ENCODE measurements around the gene STK32B. TPM values are rescaled to one million over a fixed set of nuclear protein-coding genes. Genes with fewer than 3 reads are reported as not detected.
"Not testable (repeated sequence)": the region's sequence is repeated elsewhere in the genome, so short reads cannot be mapped to it uniquely, and the experiment has no call there.

Gene STK32B
- total RNA-seq, 2 donors from 2014 or later = not detected

DNA sequence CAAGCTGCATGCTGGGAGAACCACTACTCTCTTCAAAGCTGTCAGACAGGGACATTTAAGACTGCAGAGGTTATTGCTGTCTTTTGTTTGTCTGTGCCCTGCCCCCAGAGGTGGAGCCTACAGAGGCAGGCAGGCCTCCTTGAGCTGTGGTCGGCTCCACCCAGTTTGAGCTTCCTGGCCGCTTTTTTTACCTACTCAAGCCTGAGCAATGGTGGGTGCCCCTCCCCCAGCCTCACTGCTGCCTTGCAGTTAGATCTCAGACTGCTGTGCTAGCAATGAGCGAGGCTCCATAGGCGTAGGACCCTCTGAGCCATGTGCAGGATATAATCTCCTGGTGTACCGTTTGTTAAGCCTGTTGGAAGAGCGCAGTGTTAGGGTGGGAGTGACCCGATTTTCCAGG lies 195.8 kb downstream of the STK32B start:
- H3K27me3 Mint-ChIP-seq = peaks cover 5 to 26% of the 10 kb centered on the region in 2 donors
- H3K36me3 Mint-ChIP-seq; H3K4me1 Mint-ChIP-seq (ENCODE audit: low read depth in 2 of 2); DNase-seq (ENCODE audit: low spot score); H3K27ac Mint-ChIP-seq; H3K9me3 Mint-ChIP-seq; H3K4me3 Mint-ChIP-seq; ATAC-seq: not testable (repeated sequence)

DNA sequence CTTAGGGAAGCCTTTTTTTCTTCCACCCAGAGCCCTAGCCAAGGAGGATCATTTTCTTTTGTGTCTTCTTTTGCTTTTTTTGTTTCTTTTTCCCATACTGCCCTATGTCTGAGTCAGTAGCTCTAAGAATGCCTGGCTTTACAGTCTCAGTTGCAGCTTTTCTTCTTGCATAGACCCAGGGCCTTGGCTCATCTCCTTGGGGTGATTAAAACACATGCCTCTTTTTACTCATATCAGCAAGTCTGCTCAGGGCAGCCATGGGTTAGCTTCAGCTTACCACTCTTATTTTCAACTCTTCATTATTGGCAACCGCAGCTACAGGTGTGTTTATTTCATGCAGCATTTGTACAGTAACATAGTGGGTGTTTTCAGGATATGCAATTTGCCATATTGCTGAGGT lies 196.5 kb downstream of the STK32B start:
- no peaks in the 10 kb centered on the region for H3K4me1 Mint-ChIP-seq (ENCODE audit: low read depth in 2 of 2)
- H3K9me3 Mint-ChIP-seq = no peaks in the 10 kb centered on the region
- H3K36me3 Mint-ChIP-seq = no peaks in the 10 kb centered on the region
- H3K4me3 Mint-ChIP-seq = no peak overlapping the region
- DNase-seq (ENCODE audit: low spot score) (no peak), ATAC-seq (no peak)
- peaks cover 5 to 31% of the 10 kb centered on the region in 2 donors for H3K27me3 Mint-ChIP-seq
- H3K27ac Mint-ChIP-seq = no peak overlapping the region

DNA sequence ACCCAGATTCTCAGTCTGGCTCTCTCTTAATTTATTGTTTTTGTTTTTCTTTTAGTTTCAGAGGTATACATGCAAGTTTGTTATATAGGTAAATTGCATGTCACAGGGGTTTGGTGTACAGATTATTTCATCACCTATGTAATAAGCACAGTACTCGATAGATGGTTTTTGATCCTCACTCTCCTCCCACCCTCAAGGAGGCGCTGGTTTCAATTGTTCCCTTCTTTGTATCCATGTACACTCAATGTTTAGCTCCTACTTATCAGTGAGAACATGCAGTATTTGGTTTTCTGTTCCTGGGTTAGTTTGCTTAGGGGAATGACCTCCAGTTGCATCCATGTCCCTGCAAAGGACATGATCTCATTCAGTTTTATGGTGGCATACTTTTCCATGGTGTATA lies 198.4 kb downstream of the STK32B start:
- Mint-ChIP-seq H3K9me3 (no peaks in the 10 kb centered on the region), H3K4me3 (no peak overlapping the region), H3K27me3 (peaks cover 3 to 31% of the 10 kb centered on the region in 2 donors), H3K4me1 (ENCODE audit: low read depth in 2 of 2) (no peaks in the 10 kb centered on the region), H3K27ac (no peak overlapping the region), H3K36me3 (no peaks in the 10 kb centered on the region)
- DNase-seq (ENCODE audit: low spot score) (no peak), ATAC-seq (no peak)

DNA sequence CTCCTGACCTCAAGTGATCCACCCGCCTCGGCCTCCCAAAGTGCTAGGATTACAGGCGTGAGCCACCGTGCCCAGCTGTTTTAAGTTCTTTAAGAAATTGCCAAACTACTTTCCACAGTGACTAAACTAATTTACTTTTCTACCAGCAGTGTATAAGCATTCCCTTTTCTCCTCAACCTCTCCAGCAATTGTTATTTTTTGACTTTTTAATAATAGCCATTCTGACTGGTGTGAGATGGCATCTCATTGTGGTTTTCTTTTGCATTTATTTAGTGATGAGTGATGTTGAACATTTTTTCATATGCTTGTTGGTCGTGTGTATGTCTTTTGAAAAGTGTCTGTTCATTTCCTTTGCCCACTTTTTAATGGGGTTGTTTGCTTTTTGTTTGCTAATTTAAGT lies 199.3 kb downstream of the STK32B start:
- not testable (repeated sequence) for DNase-seq (ENCODE audit: low spot score); H3K4me3 Mint-ChIP-seq; H3K9me3 Mint-ChIP-seq; H3K36me3 Mint-ChIP-seq; H3K4me1 Mint-ChIP-seq (ENCODE audit: low read depth in 2 of 2); ATAC-seq; H3K27ac Mint-ChIP-seq
- peaks cover 0 to 31% of the 10 kb centered on the region in 2 donors for H3K27me3 Mint-ChIP-seq

DNA sequence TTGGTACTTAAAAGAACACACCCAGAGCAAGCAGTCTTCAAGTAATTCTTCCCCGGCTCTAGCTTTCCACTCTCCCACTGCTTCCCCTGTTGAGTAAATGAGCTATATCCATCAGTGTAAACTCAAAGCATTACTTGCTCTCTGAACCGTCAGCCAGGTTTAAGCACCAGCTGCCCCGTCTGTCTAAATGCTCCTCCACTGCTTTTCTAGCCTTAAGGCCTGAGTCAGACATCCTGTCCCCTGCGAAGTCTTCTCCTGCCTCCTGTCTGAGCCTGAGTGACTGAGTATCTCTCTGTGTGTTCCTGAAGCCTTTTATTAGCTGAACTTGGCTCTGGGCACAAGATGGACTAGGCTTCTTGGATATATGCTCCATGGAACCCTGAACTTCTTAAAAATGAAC lies 205.1 kb downstream of the STK32B start:
- Mint-ChIP-seq H3K36me3 (no peaks in the 10 kb centered on the region), H3K27me3 (peaks cover 10 to 20% of the 10 kb centered on the region in 2 donors), H3K4me1 (ENCODE audit: low read depth in 2 of 2) (no peaks in the 10 kb centered on the region), H3K4me3 (no peak overlapping the region), H3K27ac (no peak overlapping the region), H3K9me3 (no peaks in the 10 kb centered on the region)
- no peak for ATAC-seq
- no peak for DNase-seq (ENCODE audit: low spot score)

DNA sequence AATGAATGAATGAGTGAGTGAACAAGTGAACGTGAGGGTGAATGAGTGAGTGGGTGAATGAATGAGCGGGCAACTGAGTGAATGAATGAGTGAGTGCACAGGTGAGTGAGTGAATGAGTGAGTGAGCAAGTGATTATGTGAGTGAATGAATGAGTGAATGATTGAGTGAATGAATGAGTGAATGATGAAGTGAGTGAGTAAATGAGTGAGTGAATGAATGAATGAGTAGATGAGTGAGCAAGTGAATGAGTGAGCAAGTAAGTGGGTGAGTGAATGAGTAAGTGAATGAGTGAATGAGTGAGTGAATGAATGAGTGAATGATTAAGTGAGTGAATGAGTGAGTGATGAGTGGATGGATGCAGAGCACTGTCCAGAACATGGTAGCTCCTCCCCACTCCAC lies 205.8 kb downstream of the STK32B start:
- H3K27ac Mint-ChIP-seq = no peak overlapping the region
- no peaks in the 10 kb centered on the region for H3K36me3 Mint-ChIP-seq
- H3K4me1 Mint-ChIP-seq (ENCODE audit: low read depth in 2 of 2) = no peaks in the 10 kb centered on the region
- no peak overlapping the region for H3K4me3 Mint-ChIP-seq
- ATAC-seq (no peak), DNase-seq (ENCODE audit: low spot score) (no peak)
- peaks cover 10 to 20% of the 10 kb centered on the region in 2 donors for H3K27me3 Mint-ChIP-seq
- no peaks in the 10 kb centered on the region for H3K9me3 Mint-ChIP-seq

DNA sequence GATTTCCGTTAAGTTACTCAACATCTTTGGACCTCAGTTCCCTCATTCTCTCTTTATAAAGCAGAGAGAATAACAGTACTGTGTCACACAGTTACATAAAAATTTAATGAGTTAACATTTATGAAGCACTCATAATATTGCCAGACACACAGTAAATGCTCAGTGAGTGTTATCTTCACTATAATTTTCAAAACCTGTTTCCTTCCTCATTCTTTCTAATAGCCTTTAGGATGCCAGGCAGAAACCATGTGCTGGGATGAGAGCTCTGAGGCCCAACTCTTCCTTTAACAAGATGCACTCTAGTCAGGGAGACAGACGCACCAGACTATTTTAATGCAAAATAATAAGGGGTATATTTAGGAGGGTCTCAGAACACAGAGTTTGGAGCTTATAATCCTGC lies 208.2 kb downstream of the STK32B start:
- peaks cover 10 to 12% of the 10 kb centered on the region in 2 donors for H3K27me3 Mint-ChIP-seq
- DNase-seq (ENCODE audit: low spot score) (no peak), ATAC-seq (no peak)
- H3K27ac Mint-ChIP-seq = no peak overlapping the region
- no peaks in the 10 kb centered on the region for H3K36me3 Mint-ChIP-seq
- no peaks in the 10 kb centered on the region for H3K4me1 Mint-ChIP-seq (ENCODE audit: low read depth in 2 of 2)
- H3K4me3 Mint-ChIP-seq = no peak overlapping the region
- no peaks in the 10 kb centered on the region for H3K9me3 Mint-ChIP-seq

DNA sequence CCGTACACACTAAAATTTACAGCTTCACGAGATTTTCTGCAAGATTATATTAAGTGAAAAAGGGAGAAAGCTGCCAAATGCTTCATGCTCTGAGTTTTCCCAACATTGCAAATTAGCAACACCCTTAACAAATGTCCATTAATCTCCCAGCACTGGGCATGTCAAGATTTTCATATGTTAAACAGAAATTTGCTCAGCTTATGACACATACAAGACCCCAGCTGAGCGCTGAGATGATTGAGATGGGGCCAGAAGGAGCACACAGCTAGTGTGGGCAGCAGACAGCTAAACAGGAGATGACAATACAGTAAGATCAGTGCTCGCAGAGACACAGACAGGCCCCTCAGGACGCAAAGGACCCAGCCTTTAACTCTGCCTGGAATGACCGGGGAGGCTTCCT lies 208.8 kb downstream of the STK32B start:
- no peaks in the 10 kb centered on the region for H3K36me3 Mint-ChIP-seq
- no peak overlapping the region for H3K27ac Mint-ChIP-seq
- H3K27me3 Mint-ChIP-seq = peaks cover 10 to 12% of the 10 kb centered on the region in 2 donors
- H3K4me1 Mint-ChIP-seq (ENCODE audit: low read depth in 2 of 2) = no peaks in the 10 kb centered on the region
- H3K9me3 Mint-ChIP-seq = no peaks in the 10 kb centered on the region
- peak in 1 of 2 donors; percentile 26 for ATAC-seq
- H3K4me3 Mint-ChIP-seq = no peak overlapping the region
- no peak for DNase-seq (ENCODE audit: low spot score)

DNA sequence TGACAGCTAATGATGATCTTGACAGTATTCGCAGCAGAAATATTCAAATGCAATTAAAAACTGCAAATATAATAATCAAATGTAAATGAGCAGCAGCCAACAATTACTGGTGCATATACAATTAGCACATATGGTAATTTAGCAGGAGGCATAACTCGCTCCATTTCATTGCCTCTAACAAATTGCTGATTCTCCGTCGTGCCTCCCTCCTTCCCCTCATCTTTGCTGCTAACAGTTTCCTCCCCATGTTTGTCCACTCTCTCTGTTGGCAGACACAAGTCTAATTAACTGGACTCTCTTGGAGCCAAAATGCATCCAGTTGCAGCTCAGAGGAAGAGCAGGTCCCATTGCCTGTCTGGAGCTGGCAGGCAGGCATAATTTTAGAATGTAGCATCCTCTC lies 210.6 kb downstream of the STK32B start:
- Mint-ChIP-seq H3K36me3 (no peaks in the 10 kb centered on the region), H3K27me3 (peaks cover 10 to 15% of the 10 kb centered on the region in 2 donors), H3K4me3 (no peak overlapping the region), H3K4me1 (ENCODE audit: low read depth in 2 of 2) (no peaks in the 10 kb centered on the region), H3K27ac (no peak overlapping the region), H3K9me3 (no peaks in the 10 kb centered on the region)
- ATAC-seq (no peak), DNase-seq (ENCODE audit: low spot score) (no peak)

DNA sequence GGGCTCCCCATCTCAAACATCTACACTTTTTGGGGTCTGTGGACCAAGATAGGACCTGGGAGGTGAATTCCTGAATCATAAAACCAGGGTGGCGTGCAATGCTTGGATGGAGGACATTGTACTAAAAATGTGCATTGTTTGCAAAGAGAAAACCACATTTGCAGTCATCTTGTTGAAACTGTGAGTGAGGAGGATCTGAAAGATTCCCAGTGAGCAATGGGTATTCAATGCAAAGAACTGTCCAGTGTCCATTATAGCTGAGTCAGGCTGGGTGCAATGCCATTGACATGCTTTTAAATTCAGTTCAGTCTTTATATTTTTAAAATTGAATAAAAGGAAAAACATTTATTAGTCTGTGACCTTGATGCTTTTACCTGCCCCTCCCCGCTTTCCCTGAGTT lies 215.7 kb downstream of the STK32B start:
- no peaks in the 10 kb centered on the region for H3K9me3 Mint-ChIP-seq
- H3K4me3 Mint-ChIP-seq = no peak overlapping the region
- no peak overlapping the region for H3K27ac Mint-ChIP-seq
- no peaks in the 10 kb centered on the region for H3K36me3 Mint-ChIP-seq
- peaks cover 5 to 11% of the 10 kb centered on the region in 2 donors for H3K27me3 Mint-ChIP-seq
- H3K4me1 Mint-ChIP-seq (ENCODE audit: low read depth in 2 of 2) = no peaks in the 10 kb centered on the region
- DNase-seq (ENCODE audit: low spot score) = no peak
- no peak for ATAC-seq

DNA sequence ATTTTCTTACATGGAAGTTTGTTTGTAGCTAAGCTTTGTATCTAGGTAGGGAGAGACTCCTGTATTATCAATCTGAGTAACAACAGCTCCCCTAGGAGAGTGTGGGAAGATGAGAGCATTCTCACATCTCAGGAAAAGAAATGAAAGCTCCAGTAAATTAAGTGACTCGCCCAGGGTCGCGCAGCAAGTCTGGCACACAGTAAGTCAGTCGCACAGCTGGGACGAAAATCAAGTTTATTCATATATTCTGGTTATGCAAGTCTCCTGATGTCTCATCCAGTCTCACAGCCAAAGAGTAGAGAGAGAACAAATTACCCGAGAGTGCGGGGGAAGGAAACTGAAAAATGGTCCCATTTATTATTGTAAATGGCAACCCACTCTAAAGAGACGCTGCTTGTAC lies 216.1 kb downstream of the STK32B start:
- Mint-ChIP-seq H3K27ac (no peak overlapping the region), H3K4me1 (ENCODE audit: low read depth in 2 of 2) (no peaks in the 10 kb centered on the region), H3K27me3 (peaks cover 5 to 11% of the 10 kb centered on the region in 2 donors), H3K4me3 (no peak overlapping the region), H3K36me3 (no peaks in the 10 kb centered on the region), H3K9me3 (no peaks in the 10 kb centered on the region)
- no peak for ATAC-seq
- no peak for DNase-seq (ENCODE audit: low spot score)

DNA sequence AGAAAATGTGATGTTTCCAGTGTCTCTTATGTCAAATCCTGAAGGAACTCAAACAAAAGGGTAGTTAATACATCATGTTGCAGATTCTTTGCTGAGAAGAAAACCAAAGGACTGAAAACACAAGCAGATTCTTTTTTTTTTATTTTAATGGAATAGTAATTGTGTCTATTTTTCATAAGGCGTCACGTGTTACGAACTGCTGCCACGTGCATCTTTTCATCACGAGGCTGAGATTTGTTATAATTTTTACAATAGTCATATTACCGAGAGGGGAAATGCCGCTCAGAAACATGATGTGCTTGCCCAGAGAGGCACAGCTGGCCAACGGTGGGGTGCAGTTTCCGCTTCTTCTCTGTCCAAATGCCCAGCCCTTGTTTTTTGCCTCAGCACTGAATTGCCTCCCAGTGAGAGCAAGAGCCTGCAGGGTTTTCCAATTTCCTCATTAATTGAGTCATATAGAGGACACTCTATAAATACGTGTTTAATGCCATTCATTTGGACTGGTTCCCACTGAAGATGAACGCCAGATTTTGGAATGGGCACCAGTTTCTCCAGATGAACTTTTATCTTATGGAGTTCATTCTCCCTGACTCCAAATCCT lies 225.3 kb downstream of the STK32B start:
- H3K27ac Mint-ChIP-seq = no peak overlapping the region
- H3K27me3 Mint-ChIP-seq = no peaks in the 10 kb centered on the region
- H3K4me1 Mint-ChIP-seq (ENCODE audit: low read depth in 2 of 2) = no peaks in the 10 kb centered on the region
- H3K9me3 Mint-ChIP-seq = no peaks in the 10 kb centered on the region
- ATAC-seq (no peak), DNase-seq (ENCODE audit: low spot score) (no peak)
- H3K36me3 Mint-ChIP-seq = no peaks in the 10 kb centered on the region
- no peak overlapping the region for H3K4me3 Mint-ChIP-seq

DNA sequence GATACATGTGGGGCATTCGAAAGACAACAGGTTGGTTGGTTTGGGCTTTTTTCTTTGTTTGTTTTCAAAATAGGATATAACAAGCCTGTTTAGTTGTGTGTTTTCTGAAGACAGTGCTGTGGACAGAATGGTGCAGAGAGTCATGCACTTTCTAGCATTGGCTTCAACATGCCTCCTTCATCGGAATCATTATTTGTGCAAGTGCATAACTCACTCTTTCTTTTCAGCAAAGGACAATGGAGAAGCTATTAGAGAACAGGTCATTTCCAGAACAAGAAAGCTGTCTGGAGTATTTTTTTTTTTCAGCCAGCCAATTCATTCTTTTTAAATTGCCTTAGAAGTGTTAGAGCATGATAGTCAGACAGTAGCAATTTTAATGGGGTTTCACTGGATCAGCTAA lies 225.8 kb downstream of the STK32B start:
- no peak overlapping the region for H3K4me3 Mint-ChIP-seq
- no peaks in the 10 kb centered on the region for H3K36me3 Mint-ChIP-seq
- no peaks in the 10 kb centered on the region for H3K9me3 Mint-ChIP-seq

DNA sequence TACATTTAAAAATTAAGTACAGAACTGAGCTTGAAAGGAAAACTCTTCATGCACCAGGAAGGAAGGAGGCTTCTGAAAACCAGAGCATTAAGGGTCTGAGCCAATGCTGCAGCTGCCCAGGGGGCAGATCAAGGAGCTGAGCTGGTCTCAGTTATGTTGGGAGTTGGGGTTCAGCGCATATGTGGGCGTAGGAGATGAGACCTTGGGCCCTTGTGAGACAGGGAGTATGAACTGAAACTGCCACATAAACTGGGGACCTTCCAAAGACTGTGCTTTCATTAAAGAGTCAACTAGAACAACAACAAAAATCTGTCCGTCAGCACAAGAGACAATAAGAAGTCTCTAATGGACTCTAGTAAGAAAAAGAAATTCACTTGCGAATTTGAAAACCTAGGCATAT lies 226.9 kb downstream of the STK32B start:
- Mint-ChIP-seq H3K27me3 (peaks cover 4 to 11% of the 10 kb centered on the region in 2 donors), H3K4me3 (no peak overlapping the region), H3K27ac (no peak overlapping the region), H3K4me1 (ENCODE audit: low read depth in 2 of 2) (no peaks in the 10 kb centered on the region), H3K36me3 (no peaks in the 10 kb centered on the region), H3K9me3 (no peaks in the 10 kb centered on the region)
- ATAC-seq = no peak
- no peak for DNase-seq (ENCODE audit: low spot score)

More for the DNA sequence above, 225.8 kb downstream of the STK32B start:
- ATAC-seq (no peak), DNase-seq (ENCODE audit: low spot score) (no peak)
- Mint-ChIP-seq H3K27me3 (no peaks in the 10 kb centered on the region), H3K4me1 (ENCODE audit: low read depth in 2 of 2) (no peaks in the 10 kb centered on the region), H3K27ac (no peak overlapping the region)

DNA sequence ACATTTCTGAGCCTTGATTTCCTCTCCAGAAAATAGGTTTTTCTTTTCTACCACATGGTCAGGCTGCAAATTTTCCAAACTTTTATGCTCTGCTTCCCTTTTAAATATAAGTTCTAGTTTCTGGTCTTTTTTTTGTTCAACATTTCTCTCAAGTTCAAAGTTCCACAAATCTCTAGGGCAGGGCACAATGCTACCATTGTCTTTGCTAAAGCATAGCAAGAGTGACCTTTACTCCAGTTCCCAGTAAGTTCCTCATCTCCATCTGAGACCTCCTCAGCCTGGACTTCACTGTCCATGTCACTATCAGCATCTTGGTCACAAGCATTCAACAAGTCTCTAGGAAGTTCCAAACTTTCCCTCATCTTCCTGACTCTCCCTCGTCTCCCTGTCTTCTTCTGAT lies 228.8 kb downstream of the STK32B start:
- not testable (repeated sequence) for DNase-seq (ENCODE audit: low spot score); H3K36me3 Mint-ChIP-seq; H3K27ac Mint-ChIP-seq; ATAC-seq; H3K4me1 Mint-ChIP-seq (ENCODE audit: low read depth in 2 of 2); H3K9me3 Mint-ChIP-seq; H3K4me3 Mint-ChIP-seq
- peaks cover 5 to 18% of the 10 kb centered on the region in 2 donors for H3K27me3 Mint-ChIP-seq
